GM21423 (cell line): Measurements from ENCODE around the gene NR1H3.
"Not testable (repeated sequence)": the region's sequence is repeated elsewhere in the genome, so short reads cannot be mapped to it uniquely, and the experiment has no call there.

Experiments used
- ATAC-seq: cut with Tn5 transposase; IDR thresholded peaks from one replicate; pipeline ENCODE4 v1.9.1; 2021; ENCODE audit warnings: mild to moderate bottlenecking, moderate library complexity; ENCODE audit not compliant: unreplicated experiment

The NR1H3 gene

DNA sequence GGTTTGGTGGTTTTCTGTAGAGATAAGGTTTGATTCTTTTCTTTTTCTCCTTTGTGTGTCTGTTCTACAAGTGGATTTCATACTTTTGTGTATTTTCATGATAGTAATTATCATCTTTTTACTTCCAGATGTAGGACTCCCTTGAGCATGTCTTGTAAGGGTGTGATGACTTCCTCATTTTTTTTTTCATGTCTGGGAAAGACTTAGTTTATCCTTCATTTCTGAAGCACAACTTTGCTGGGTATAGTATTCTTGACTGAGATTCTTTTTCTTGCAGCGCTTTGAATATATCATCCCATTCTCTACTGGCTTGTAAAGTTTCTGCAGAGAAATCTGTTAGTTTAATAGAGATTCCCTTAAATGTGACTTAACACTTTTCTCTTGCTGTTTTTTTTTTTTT, 45.1 kb downstream of the NR1H3 start:
- ATAC-seq = no peak

GRCh38 chr11:47305734-47306483, 48.1 kb downstream of the NR1H3 start:
- ATAC-seq = no peak

GRCh38 chr11:47306484-47306844, 48.7 kb downstream of the NR1H3 start:
- ATAC-seq = no peak

DNA sequence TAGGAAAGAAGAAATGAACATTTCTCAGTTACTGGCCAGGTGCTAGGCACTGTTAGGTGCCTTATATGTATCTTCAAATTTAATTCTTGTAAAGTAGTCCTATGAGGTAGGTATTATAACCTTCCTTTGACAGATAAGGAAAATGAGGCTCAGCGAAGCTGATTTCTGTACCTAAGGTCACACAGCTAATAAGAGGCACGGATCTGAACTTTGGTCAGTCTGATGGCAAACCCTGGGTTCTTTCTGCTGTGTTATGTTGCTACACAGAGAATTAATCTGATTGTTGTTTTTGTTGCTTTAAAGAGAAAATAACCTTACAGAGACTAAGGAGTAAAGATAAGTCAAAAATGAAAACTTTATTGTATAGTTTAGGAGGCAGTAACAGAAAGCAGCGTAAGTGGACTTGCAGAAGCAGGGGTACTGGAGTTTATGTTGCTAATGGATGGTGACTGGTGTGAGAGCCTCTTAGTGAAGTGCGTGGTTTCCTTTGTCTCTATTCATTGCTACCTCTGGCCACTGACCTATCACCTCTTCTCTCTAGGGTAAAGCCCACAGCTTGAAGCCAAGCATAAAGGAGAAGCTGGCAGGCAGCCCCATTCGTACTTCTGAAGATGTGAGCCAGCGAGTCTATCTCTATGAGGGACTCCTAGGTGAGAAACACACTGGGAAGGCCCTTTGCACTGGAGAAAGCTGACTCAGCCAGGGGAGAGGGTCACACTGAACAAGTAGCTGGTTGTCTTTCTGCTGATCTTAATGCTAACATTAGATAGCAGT, 50.4 kb downstream of the NR1H3 start:
- no peak for ATAC-seq

GRCh38 chr11:47314992-47315391, 57.2 kb downstream of the NR1H3 start:
- no peak for ATAC-seq

GRCh38 chr11:47316501-47316900, 58.7 kb downstream of the NR1H3 start:
- ATAC-seq = not testable (repeated sequence)

GRCh38 chr11:47317064-47317828, 59.5 kb downstream of the NR1H3 start:
- peak; percentile 65 for ATAC-seq

DNA sequence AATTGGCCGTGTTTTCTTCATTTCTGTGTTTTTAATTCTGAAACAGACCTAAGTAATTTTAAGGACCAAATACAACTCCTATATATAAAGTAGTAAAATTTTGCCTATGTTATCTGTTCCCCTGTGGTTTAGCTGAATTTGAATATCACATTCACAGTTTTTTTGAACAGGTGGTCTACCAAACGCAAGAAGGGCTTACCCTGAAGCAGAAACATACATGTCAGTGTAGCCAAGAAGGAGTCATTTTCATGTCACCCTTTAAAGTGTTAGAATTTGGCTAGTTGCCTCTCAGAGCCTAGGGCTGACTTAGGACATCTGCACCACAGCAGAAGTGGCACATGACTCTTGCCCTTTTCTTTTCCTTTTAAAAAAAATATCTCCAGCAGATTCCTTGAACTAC, 60.4 kb downstream of the NR1H3 start:
- no peak for ATAC-seq
